ENCODE results near the gene ADAMTS13.

The ADAMTS13 gene

GRCh38 chr9:133492061-133493021 is 70.2 kb downstream of the ADAMTS13 start:
- FAIRE-seq = no peak

GRCh38 chr9:133493428-133493827 is 71.3 kb downstream of the ADAMTS13 start:
- no peak for FAIRE-seq

- FAIRE-seq = no peak
Measured at GRCh38 chr9:133493845-133494540, 71.8 kb downstream of the ADAMTS13 start.

GRCh38 chr9:133494636-133495326 is 72.6 kb downstream of the ADAMTS13 start:
- FAIRE-seq = no peak

GRCh38 chr9:133495327-133496293 is 73.4 kb downstream of the ADAMTS13 start:
- no peak for FAIRE-seq

- FAIRE-seq = no peak
Measured at GRCh38 chr9:133496861-133497842, 75.0 kb downstream of the ADAMTS13 start.

GRCh38 chr9:133499132-133499891 is 77.1 kb downstream of the ADAMTS13 start:
- FAIRE-seq = no peak

GRCh38 chr9:133499892-133500270 is 77.7 kb downstream of the ADAMTS13 start:
- FAIRE-seq = no peak

- FAIRE-seq = no peak
Measured at GRCh38 chr9:133502112-133502511, 79.9 kb downstream of the ADAMTS13 start.

- no peak for FAIRE-seq
Measured at GRCh38 chr9:133505186-133505830, 83.1 kb downstream of the ADAMTS13 start.

- no peak for FAIRE-seq
Measured at GRCh38 chr9:133505901-133506652, 83.9 kb downstream of the ADAMTS13 start.

- no peak for FAIRE-seq
Measured at GRCh38 chr9:133506653-133507038, 84.5 kb downstream of the ADAMTS13 start.

- no peak for FAIRE-seq
Measured at GRCh38 chr9:133507246-133507965, 85.2 kb downstream of the ADAMTS13 start.

GRCh38 chr9:133508046-133508445 is 85.9 kb downstream of the ADAMTS13 start:
- no peak for FAIRE-seq

Measured in endometrium (tissue), 2 donors.